H1 (cell line): ENCODE measurements around the gene FBP1. TPM values are rescaled to one million over a fixed set of nuclear protein-coding genes. Genes with fewer than 3 reads are reported as not detected.

Source experiments
- CTCF ChIA-PET: fragments of 300-600 bp; sonication (Branson Sonifier 250); formaldehyde crosslinking; loops from one replicate; lab custom pipeline; 2021; ENCODE audit not compliant: partially characterized antibody; lab: Charles Lee
- POLR2A ChIA-PET: fragments of 300-600 bp; sonication (Branson Sonifier 250); formaldehyde crosslinking; loops from one replicate; lab custom pipeline; 2021; ENCODE audit warnings: inconsistent platforms; ENCODE audit not compliant: partially characterized antibody; lab: Charles Lee
- DNase-seq, 2 experiments: peaks; one replicate each; pipeline versions ENCODE4 v3.0.0 to v3.0.0-alpha.2; 2010 to 2022; ENCODE audit warnings: low spot score in 2 of 2, low read depth in 1 of 2, mixed read lengths in 1 of 2
- FAIRE-seq: peaks from 2 replicates; lab custom pipeline; 2011; peaks lifted over from hg19 to GRCh38; lab: Jason Lieb, UNC
- H2AFZ ChIP-seq: 2 replicates; pipeline ENCODE4 v1.8.1; 2012; ENCODE audit warnings: low read length, inconsistent platforms
- H2AK5ac ChIP-seq: 2 replicates; pipeline ENCODE4 v1.6.1; 2013; ENCODE audit warnings: low read depth, low read length
- H2BK120ac ChIP-seq: replicated peaks from 2 replicates; pipeline ENCODE3; 2013; ENCODE audit warnings: low read depth, low read length, inconsistent platforms
- H2BK12ac ChIP-seq: 2 replicates; pipeline ENCODE4 v1.6.1; 2013; ENCODE audit warnings: low read depth, low read length
- H2BK15ac ChIP-seq: 2 replicates; pipeline ENCODE4 v1.6.1; 2013; ENCODE audit warnings: low read length
- H2BK20ac ChIP-seq: 2 replicates; pipeline ENCODE4 v1.6.1; 2013; ENCODE audit warnings: low read length
- H2BK5ac ChIP-seq: 2 replicates; pipeline ENCODE4 v1.6.1; 2013; ENCODE audit warnings: low read depth, low read length
- H3K14ac ChIP-seq: 2 replicates; pipeline ENCODE4 v1.6.1; 2013; ENCODE audit warnings: inconsistent platforms; ENCODE audit not compliant: insufficient read length
- H3K18ac ChIP-seq: 2 replicates; pipeline ENCODE4 v1.6.1; 2013; ENCODE audit warnings: low read length; ENCODE audit errors: extremely low read depth
- H3K23ac ChIP-seq: 2 replicates; pipeline ENCODE4 v1.6.1; 2013; ENCODE audit warnings: inconsistent platforms; ENCODE audit not compliant: insufficient read length
- H3K23me2 ChIP-seq: 2 replicates; pipeline ENCODE4 v1.6.1; 2013; ENCODE audit warnings: low read depth, low read length
- H3K27ac ChIP-seq: 2 replicates; pipeline ENCODE4 v1.6.1; 2011; ENCODE audit warnings: low read depth, low read length, inconsistent platforms
- H3K27me3 ChIP-seq, 4 experiments: replicated peaks in 1 of 4; 1 replicate in 1 of 4; 2 replicates in 3 of 4; pipeline versions ENCODE4 v1.6.1 to v1.8.1; 2011 to 2013; ENCODE audit warnings: low read length in 3 of 4, mild to moderate bottlenecking in 3 of 4, inconsistent platforms in 2 of 4, mixed read lengths in 2 of 4, moderate library complexity in 1 of 4; ENCODE audit not compliant: control insufficient read depth in 3 of 4, insufficient read depth in 3 of 4; ENCODE audit errors: extremely low read depth in 1 of 4
- H3K36me3 ChIP-seq, 4 experiments: 2 replicates each; pipeline versions ENCODE4 v1.6.1 to v1.8.1; 2011 to 2013; ENCODE audit warnings: mild to moderate bottlenecking in 4 of 4, low read length in 3 of 4, moderate library complexity in 2 of 4, control low read depth in 1 of 4, inconsistent platforms in 1 of 4; ENCODE audit not compliant: insufficient read depth in 4 of 4, control insufficient read depth in 2 of 4
- H3K4ac ChIP-seq: replicated peaks from 2 replicates; pipeline ENCODE3; 2013; ENCODE audit warnings: low read length, low read depth, mixed read lengths, inconsistent platforms; ENCODE audit not compliant: insufficient read length
- H3K4me1 ChIP-seq, 4 experiments: replicated peaks in 1 of 4; 1 replicate in 1 of 4; 2 replicates in 3 of 4; pipeline versions ENCODE4 v1.6.1 to v1.8.1; 2011 to 2013; ENCODE audit warnings: low read length in 3 of 4, inconsistent platforms in 2 of 4, mixed read lengths in 1 of 4; ENCODE audit not compliant: insufficient read depth in 4 of 4, control insufficient read depth in 3 of 4
- H3K4me2 ChIP-seq, 2 experiments: 2 replicates each; pipeline versions ENCODE4 v1.6.1 to v1.8.1; 2011 to 2013; ENCODE audit warnings: low read depth in 2 of 2, low read length in 2 of 2, control low read depth in 1 of 2, inconsistent platforms in 1 of 2, mild to moderate bottlenecking in 1 of 2; ENCODE audit not compliant: insufficient read depth in 1 of 2
- H3K4me3 ChIP-seq, 4 experiments: fragments of 200-600, 300-600 bp in 1 of 4; sonication (generic), shearing (Covaris generic), sonication (Bioruptor Twin) in 1 of 4; 2 replicates each; pipeline versions ENCODE4 v1.5.1 to v1.8.1; 2011 to 2016; ENCODE audit warnings: low read length in 4 of 4, low read depth in 3 of 4, control low read depth in 2 of 4, inconsistent platforms in 2 of 4, mild to moderate bottlenecking in 2 of 4, mixed read lengths in 1 of 4, moderate library complexity in 1 of 4; ENCODE audit not compliant: insufficient read depth in 2 of 4; ENCODE audit errors: extremely low read depth in 1 of 4
- H3K56ac ChIP-seq: replicated peaks from 2 replicates; pipeline ENCODE3; 2013; ENCODE audit warnings: low read depth, mild to moderate bottlenecking, mixed read lengths, low read length, inconsistent platforms; ENCODE audit not compliant: insufficient read length
- H3K79me1 ChIP-seq: 2 replicates; pipeline ENCODE4 v1.6.1; 2013; ENCODE audit warnings: low read depth, low read length, control low read depth
- H3K79me2 ChIP-seq, 2 experiments: 2 replicates each; pipeline versions ENCODE4 v1.6.1 to v1.8.1; 2012 to 2013; ENCODE audit warnings: low read length in 2 of 2, mild to moderate bottlenecking in 2 of 2, inconsistent platforms in 1 of 2; ENCODE audit not compliant: insufficient read depth in 2 of 2, control insufficient read depth in 1 of 2
- H3K9ac ChIP-seq, 4 experiments: replicated peaks in 1 of 4; 1 replicate in 1 of 4; 2 replicates in 3 of 4; pipeline versions ENCODE4 v1.6.1 to v1.8.1; 2011 to 2013; ENCODE audit warnings: low read depth in 3 of 4, low read length in 3 of 4, control low read depth in 2 of 4, mild to moderate bottlenecking in 2 of 4, moderate library complexity in 2 of 4, inconsistent platforms in 1 of 4; ENCODE audit errors: extremely low read depth in 1 of 4
- H3K9me3 ChIP-seq, 2 experiments: 2 replicates each; pipeline versions ENCODE4 v1.6.1 to v1.8.1; 2012 to 2013; ENCODE audit warnings: mild to moderate bottlenecking in 2 of 2, moderate library complexity in 2 of 2, control low read depth in 1 of 2, inconsistent platforms in 1 of 2, low read depth in 1 of 2, low read length in 1 of 2, mixed read lengths in 1 of 2; ENCODE audit not compliant: insufficient read depth in 2 of 2
- H4K20me1 ChIP-seq, 2 experiments: replicated peaks in 1 of 2; 2 replicates each; pipeline versions ENCODE3 to v1.8.1; 2011 to 2013; ENCODE audit warnings: inconsistent platforms in 2 of 2, low read length in 2 of 2, mild to moderate bottlenecking in 1 of 2; ENCODE audit not compliant: insufficient read depth in 2 of 2, control insufficient read depth in 1 of 2
- H4K5ac ChIP-seq: 2 replicates; pipeline ENCODE4 v1.6.1; 2013; ENCODE audit warnings: low read length, low read depth, mixed read lengths, inconsistent platforms; ENCODE audit not compliant: insufficient read length
- H4K8ac ChIP-seq: 2 replicates; pipeline ENCODE4 v1.8.0; 2013; ENCODE audit warnings: mild to moderate bottlenecking, moderate library complexity, low read length, inconsistent platforms; ENCODE audit not compliant: insufficient read depth; ENCODE audit errors: extremely low read depth
- H4K91ac ChIP-seq: replicated peaks from 2 replicates; pipeline ENCODE3; 2013; ENCODE audit warnings: low read length, mixed read lengths, inconsistent platforms; ENCODE audit not compliant: insufficient read length
- BACH1 ChIP-seq: IDR thresholded peaks from 2 replicates; pipeline ENCODE4 v1.6.1; 2012; ENCODE audit warnings: low read length, improper control_type of control experiment
- KDM4A ChIP-seq: IDR thresholded peaks from one replicate; pipeline ENCODE4 v1.7.1; 2012; ENCODE audit warnings: low read depth, mild to moderate bottlenecking, moderate library complexity, low read length, inconsistent platforms; ENCODE audit not compliant: severe bottlenecking
- WGBS, 2 experiments: shearing (Covaris generic) in 1 of 2; methylation state at CpG; one replicate each; pipeline versions ENCODE4 v1.1.6 to v1.1.7; 2013 to 2015; ENCODE audit warnings: low lambda C conversion rate in 2 of 2, mixed read lengths in 2 of 2, inconsistent platforms in 1 of 2, low coverage in 1 of 2, missing lambda C conversion rate in 1 of 2; ENCODE audit not compliant: insufficient replicate concordance in 2 of 2, insufficient coverage in 1 of 2, insufficient read length in 1 of 2; ENCODE audit errors: extremely low coverage in 1 of 2, missing lambda C conversion rate in 1 of 2; 5-methylcytosine and 5-hydroxymethylcytosine counted together
- polyA plus RNA-seq, 7 experiments: library from polyadenylated mRNA; depleted of rRNA in 3 of 7; stranded (reverse) in 5 of 7; unstranded in 2 of 7; fragments of >200 nt in 5 of 7; fragments of 200-250 nt in 2 of 7; gene quantifications; 1 replicate in 5 of 7; 2 replicates in 1 of 7; 4 replicates in 1 of 7; pipeline versions ENCODE4 v1.2.1 to v1.2.3, GENCODE V29; 2011 to 2013; ENCODE audit warnings: missing spikeins in 2 of 7, mixed read lengths in 2 of 7
- total RNA-seq: library from RNA; stranded (reverse); fragmentation: NEBNext Ultra II Directional; extraction: Animal tissue kit (Norgen Biotek cat#: 25700); gene quantifications from 2 replicates; pipeline ENCODE4 v1.2.1, GENCODE V29; 2021
- TF ChIP-seq, protein P1 (sequence below): IDR thresholded peaks from 2 replicates; pipeline ENCODE4 v1.6.1; 2012; ENCODE audit warnings: inconsistent platforms

Gene FBP1
- total and polyA plus RNA-seq, 2 of the 8 experiments (the other 6 are each of a cell fraction or from before 2014, with no cell fraction given) = 1.0 to 4.1 TPM

DNA sequence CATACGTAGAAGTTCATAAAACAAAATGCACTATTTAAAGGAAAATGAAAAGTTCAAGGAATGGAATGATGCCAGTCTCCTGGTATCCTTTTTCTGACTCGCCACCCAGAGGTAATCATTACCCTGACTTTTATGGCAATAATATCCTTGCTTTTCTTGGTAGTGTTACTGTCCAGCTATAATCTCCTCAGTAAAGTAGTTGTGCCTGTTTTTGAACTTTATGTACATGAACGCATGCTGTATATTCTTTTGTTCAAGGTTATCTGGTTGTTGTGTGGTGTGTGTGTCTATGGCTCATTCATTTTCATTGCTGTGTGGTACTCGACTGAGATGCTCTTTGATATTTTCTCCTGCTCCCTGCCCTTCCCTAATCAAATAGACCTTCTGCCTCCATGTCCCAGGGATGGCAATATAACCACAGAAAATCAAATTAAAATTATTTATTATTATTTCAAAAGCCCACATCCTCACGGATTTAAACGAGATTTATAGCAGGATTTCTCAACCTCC is 29.2 kb upstream of the FBP1 start:
- CTCF ChIA-PET = interaction anchor here (0.6 to 3.3 kb wide), 24 partner anchors 9 to 463 kb away, joined by 3 to 28 read pairs (median 4); no protein-coding TSS in a partner anchor
- FAIRE-seq (no peak), DNase-seq (no peak)
- Histone ChIP-seq H3K36me3 (no peaks in the 10 kb centered on the region), H3K79me1 (no peaks in the 10 kb centered on the region), H4K91ac (no peak overlapping the region), H4K20me1 (no peaks in the 10 kb centered on the region), H2BK12ac (no peak overlapping the region), H4K5ac (no peak overlapping the region), H3K27me3 (no peaks in the 10 kb centered on the region), H3K23me2 (no peaks in the 10 kb centered on the region), H3K9me3 (no peaks in the 10 kb centered on the region; a peak in 1 of 4 replicates), H3K14ac (no peak overlapping the region), H3K9ac (no peak overlapping the region), H3K23ac (no peak overlapping the region), H3K4me3 (no peak overlapping the region), H2BK120ac (no peak overlapping the region), H3K18ac (no peak overlapping the region), H3K4ac (no peak overlapping the region), H2BK20ac (no peak overlapping the region), H3K4me2 (no peak overlapping the region), H2AK5ac (no peak overlapping the region), H2BK5ac (no peak overlapping the region), H3K79me2 (no peaks in the 10 kb centered on the region), H2BK15ac (no peak overlapping the region), H3K56ac (no peak overlapping the region), H3K27ac (no peak overlapping the region), H3K4me1 (no peaks in the 10 kb centered on the region), H4K8ac (no peak overlapping the region), H2AFZ (no peak overlapping the region)
- POLR2A ChIA-PET = interaction anchor here (0.7 to 1.2 kb wide), 2 partner anchors 13 to 93 kb away, joined by 3 read pairs; no protein-coding TSS in a partner anchor
- 75% methylated on average over 6 of the region's 6 CpGs; no CpG with 5 or more reads in 1 of the 2 experiments for WGBS, 2 experiments
- TF ChIP-seq BACH1 (no peak), KDM4A (no peak)
- TF ChIP-seq, protein P1, sequence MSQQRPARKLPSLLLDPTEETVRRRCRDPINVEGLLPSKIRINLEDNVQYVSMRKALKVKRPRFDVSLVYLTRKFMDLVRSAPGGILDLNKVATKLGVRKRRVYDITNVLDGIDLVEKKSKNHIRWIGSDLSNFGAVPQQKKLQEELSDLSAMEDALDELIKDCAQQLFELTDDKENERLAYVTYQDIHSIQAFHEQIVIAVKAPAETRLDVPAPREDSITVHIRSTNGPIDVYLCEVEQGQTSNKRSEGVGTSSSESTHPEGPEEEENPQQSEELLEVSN = no peak
